ENCODE measurements around the gene SLC7A11.

Gene SLC7A11

DNA sequence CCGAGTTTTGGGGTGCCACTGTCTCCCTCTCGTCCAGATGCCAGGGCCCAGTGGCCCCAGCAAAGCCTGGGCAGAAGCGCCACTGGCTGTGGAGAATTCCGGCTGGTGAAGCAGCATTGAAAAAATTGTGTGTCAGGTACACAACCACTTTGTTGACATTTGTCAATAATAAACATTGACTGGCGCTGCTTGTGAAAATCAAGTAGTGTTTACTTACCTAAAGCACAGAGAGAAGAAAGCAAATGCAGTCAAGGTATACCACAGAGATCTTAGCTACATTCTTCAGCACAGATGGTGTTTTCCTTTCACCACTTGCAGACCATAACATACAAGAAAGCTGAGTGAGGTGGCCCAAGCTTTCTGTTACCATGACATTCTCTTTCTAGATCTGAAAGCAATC is 14.5 kb upstream of the SLC7A11 start:
- Histone ChIP-seq H3K27ac (ENCODE audit: poor library complexity, severe bottlenecking) (no peak overlapping the region), H3K36me3 (ENCODE audit: low read depth) (no peaks in the 10 kb centered on the region), H3K27me3 (ENCODE audit: insufficient read depth, poor library complexity, severe bottlenecking) (no peaks in the 10 kb centered on the region), H3K4me1 (ENCODE audit: insufficient read depth, poor library complexity, severe bottlenecking) (peaks cover 55% of the 10 kb centered on the region), H3K4me3 (ENCODE audit: severe bottlenecking) (no peak overlapping the region), H3K9me3 (ENCODE audit: severe bottlenecking) (no peaks in the 10 kb centered on the region)
- DNase-seq (ENCODE audit: low spot score) (no peak), ATAC-seq (ENCODE audit: low read depth) (no peak)
- TF ChIP-seq, protein P1, sequence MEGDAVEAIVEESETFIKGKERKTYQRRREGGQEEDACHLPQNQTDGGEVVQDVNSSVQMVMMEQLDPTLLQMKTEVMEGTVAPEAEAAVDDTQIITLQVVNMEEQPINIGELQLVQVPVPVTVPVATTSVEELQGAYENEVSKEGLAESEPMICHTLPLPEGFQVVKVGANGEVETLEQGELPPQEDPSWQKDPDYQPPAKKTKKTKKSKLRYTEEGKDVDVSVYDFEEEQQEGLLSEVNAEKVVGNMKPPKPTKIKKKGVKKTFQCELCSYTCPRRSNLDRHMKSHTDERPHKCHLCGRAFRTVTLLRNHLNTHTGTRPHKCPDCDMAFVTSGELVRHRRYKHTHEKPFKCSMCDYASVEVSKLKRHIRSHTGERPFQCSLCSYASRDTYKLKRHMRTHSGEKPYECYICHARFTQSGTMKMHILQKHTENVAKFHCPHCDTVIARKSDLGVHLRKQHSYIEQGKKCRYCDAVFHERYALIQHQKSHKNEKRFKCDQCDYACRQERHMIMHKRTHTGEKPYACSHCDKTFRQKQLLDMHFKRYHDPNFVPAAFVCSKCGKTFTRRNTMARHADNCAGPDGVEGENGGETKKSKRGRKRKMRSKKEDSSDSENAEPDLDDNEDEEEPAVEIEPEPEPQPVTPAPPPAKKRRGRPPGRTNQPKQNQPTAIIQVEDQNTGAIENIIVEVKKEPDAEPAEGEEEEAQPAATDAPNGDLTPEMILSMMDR (IDR thresholded peaks at IDR 0.05; ENCODE audit: poor library complexity, severe bottlenecking): no peak

DNA sequence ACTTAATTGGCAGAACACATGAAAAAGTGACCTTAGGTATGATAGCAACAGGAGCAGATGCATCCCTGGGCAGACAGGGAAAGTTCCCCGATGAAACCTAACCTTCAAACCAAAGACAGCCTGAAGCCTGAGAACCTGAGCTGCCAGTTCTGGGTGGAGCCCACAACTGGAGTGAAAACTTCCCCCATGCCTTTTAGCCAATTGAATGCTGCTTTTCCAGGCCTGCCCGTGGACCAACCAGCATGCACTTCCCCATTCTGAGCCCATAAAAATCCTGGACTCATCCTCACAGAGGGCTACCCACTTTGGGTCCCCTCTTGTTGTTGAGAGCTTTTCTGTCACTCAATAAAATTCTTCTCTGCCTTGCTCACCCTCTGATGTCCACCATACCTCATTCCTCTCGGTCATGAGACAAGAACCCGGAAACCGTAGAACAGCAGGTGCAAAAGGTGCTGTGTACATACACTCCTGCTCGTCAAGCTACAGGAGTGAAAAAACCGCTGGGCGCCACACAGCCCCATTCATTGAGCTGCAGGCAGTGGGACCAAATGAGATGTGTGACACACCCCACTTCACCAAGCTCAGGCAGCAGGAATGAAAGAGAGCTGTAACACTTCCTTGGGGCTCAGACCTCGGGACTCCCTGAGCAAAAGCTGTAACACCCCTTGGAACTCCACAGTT is 13.9 kb upstream of the SLC7A11 start:
- Histone ChIP-seq H3K36me3 (ENCODE audit: low read depth) (no peaks in the 10 kb centered on the region), H3K4me3 (ENCODE audit: severe bottlenecking) (no peak overlapping the region), H3K27ac (ENCODE audit: poor library complexity, severe bottlenecking) (no peak overlapping the region), H3K9me3 (ENCODE audit: severe bottlenecking) (no peaks in the 10 kb centered on the region), H3K27me3 (ENCODE audit: insufficient read depth, poor library complexity, severe bottlenecking) (no peaks in the 10 kb centered on the region), H3K4me1 (ENCODE audit: insufficient read depth, poor library complexity, severe bottlenecking) (peaks cover 55% of the 10 kb centered on the region)
- TF ChIP-seq, protein P1 (IDR thresholded peaks at IDR 0.05; ENCODE audit: poor library complexity, severe bottlenecking): no peak
- ATAC-seq (ENCODE audit: low read depth): no peak
- no peak for DNase-seq (ENCODE audit: low spot score)

DNA sequence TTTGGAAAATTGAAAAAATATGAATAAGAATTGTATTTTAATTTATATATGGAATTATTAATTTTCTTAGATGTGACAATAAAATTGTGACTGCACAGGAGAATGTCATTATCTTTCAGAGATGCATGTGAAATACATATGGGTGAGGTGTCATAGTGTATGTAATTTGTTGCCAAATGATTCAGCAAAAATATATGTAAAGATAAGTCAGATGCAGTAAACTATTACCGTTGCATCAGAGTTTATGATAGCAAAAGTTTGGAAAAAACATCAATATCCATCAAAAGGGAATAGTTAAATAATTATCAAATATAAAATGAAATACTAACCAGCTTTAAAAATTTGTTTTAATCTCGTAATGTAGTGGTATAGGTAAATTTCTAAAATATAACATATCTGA is 10.4 kb upstream of the SLC7A11 start:
- no peaks in the 10 kb centered on the region for H3K27me3 ChIP-seq (ENCODE audit: insufficient read depth, poor library complexity, severe bottlenecking)
- TF ChIP-seq, protein P1 (IDR thresholded peaks at IDR 0.05; ENCODE audit: poor library complexity, severe bottlenecking): no peak
- ATAC-seq (ENCODE audit: low read depth) (peak; percentile 67; the same call in 2 of the 3 replicates), DNase-seq (ENCODE audit: low spot score) (no peak)
- H3K4me1 ChIP-seq (ENCODE audit: insufficient read depth, poor library complexity, severe bottlenecking): peaks cover 27% of the 10 kb centered on the region
- H3K4me3 ChIP-seq (ENCODE audit: severe bottlenecking): no peak overlapping the region
- no peaks in the 10 kb centered on the region for H3K9me3 ChIP-seq (ENCODE audit: severe bottlenecking)
- H3K36me3 ChIP-seq (ENCODE audit: low read depth): no peaks in the 10 kb centered on the region
- H3K27ac ChIP-seq (ENCODE audit: poor library complexity, severe bottlenecking): peak overlapping the region; percentile 14

DNA sequence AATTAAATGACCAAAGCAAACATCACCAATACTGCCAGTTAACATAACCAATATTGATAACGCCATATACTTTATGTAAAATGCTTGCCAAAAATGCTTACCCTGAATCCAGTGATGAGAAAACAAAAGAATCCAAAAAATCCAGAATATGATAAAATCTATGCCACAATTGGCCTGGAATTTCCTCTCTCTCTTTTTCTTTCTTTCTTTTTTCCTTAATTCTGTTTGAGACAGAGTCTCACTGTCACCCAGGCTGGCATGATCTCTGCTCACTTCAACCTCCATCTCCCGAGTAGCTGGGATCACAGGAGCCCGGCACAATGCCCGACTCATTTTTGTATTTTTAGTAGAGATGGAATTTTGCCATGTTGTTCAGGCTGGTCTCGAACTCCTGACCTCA is 9.8 kb upstream of the SLC7A11 start:
- H3K36me3 ChIP-seq (ENCODE audit: low read depth): no peaks in the 10 kb centered on the region
- ATAC-seq (ENCODE audit: low read depth) (no peak), DNase-seq (ENCODE audit: low spot score) (no peak)
- TF ChIP-seq, protein P1 (IDR thresholded peaks at IDR 0.05; ENCODE audit: poor library complexity, severe bottlenecking): no peak
- no peaks in the 10 kb centered on the region for H3K27me3 ChIP-seq (ENCODE audit: insufficient read depth, poor library complexity, severe bottlenecking)
- H3K4me3 ChIP-seq (ENCODE audit: severe bottlenecking): no peak overlapping the region
- peaks cover 31% of the 10 kb centered on the region for H3K4me1 ChIP-seq (ENCODE audit: insufficient read depth, poor library complexity, severe bottlenecking)
- no peaks in the 10 kb centered on the region for H3K9me3 ChIP-seq (ENCODE audit: severe bottlenecking)
- peak overlapping the region; percentile 14 for H3K27ac ChIP-seq (ENCODE audit: poor library complexity, severe bottlenecking)

DNA sequence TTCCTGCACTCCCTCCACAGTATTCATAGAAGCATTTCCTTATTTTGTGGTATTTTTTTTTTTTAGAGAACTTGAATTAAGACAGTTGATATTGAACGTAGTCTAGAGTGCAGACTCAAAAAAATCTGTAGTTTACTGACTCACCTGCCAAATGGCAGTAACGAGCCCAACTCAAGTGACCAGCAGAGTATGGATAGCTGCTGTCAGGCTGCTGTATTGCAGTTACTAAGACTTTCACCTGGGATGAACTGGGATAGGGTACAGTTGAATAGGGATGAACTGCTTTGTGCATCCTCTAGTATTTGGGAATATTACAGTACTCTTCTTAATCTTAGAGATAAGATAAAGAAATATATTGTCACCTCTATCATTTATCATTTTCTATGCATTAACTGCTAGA is 7.0 kb upstream of the SLC7A11 start:
- no peaks in the 10 kb centered on the region for H3K36me3 ChIP-seq (ENCODE audit: low read depth)
- TF ChIP-seq, protein P1 (IDR thresholded peaks at IDR 0.05; ENCODE audit: poor library complexity, severe bottlenecking): no peak
- no peaks in the 10 kb centered on the region for H3K27me3 ChIP-seq (ENCODE audit: insufficient read depth, poor library complexity, severe bottlenecking)

More for the DNA sequence above, 7.0 kb upstream of the SLC7A11 start:
- H3K4me1 ChIP-seq (ENCODE audit: insufficient read depth, poor library complexity, severe bottlenecking): peaks cover 23% of the 10 kb centered on the region
- ATAC-seq (ENCODE audit: low read depth): no peak
- no peaks in the 10 kb centered on the region for H3K9me3 ChIP-seq (ENCODE audit: severe bottlenecking)
- H3K27ac ChIP-seq (ENCODE audit: poor library complexity, severe bottlenecking): no peak overlapping the region
- DNase-seq (ENCODE audit: low spot score): no peak
- no peak overlapping the region for H3K4me3 ChIP-seq (ENCODE audit: severe bottlenecking)
